AG04450 (cell line): ENCODE data around the gene MC1R. TPM values are rescaled to one million over a fixed set of nuclear protein-coding genes. Genes with fewer than 3 reads are reported as not detected.

ENCODE experiments used
- CTCF ChIA-PET: fragments of 300-600, 350-600 bp; formaldehyde crosslinking; extraction: SDS; loops from one replicate; lab custom pipeline; 2022; ENCODE audit warnings: antibody characterized with exemption, inconsistent platforms; lab: Charles Lee
- POLR2A ChIA-PET: fragments of 350-600 bp; formaldehyde crosslinking; extraction: SDS; loops from one replicate; lab custom pipeline; 2021; ENCODE audit warnings: antibody characterized with exemption, inconsistent platforms; lab: Yijun Ruan, JAX
- DNase-seq: peaks from one replicate; pipeline ENCODE4 v3.0.0-alpha.2; 2011; ENCODE audit warnings: low read depth, low spot score
- H3K27ac ChIP-seq: one replicate; pipeline ENCODE4 v1.5.1; 2012; ENCODE audit warnings: low read depth, low read length, control low read depth
- H3K27me3 ChIP-seq: one replicate; pipeline ENCODE4 v1.6.0; 2012; ENCODE audit warnings: low read length; ENCODE audit not compliant: control insufficient read depth, insufficient read depth
- H3K4me3 ChIP-seq: 2 replicates; pipeline ENCODE4 v1.5.1; 2011; ENCODE audit warnings: mild to moderate bottlenecking, low read depth, low read length, control low read depth
- H3K9me3 ChIP-seq: 2 replicates; pipeline ENCODE4 v1.5.1; 2012; ENCODE audit warnings: low read length; ENCODE audit not compliant: control insufficient read depth, insufficient read depth
- CTCF ChIP-seq: IDR thresholded peaks from 2 replicates; pipeline ENCODE4 v1.5.1; 2011; ENCODE audit warnings: low read depth, low read length, control low read depth, inconsistent platforms
- polyA plus RNA-seq: library from polyadenylated mRNA; depleted of rRNA; stranded (reverse); fragments of >200 nt; gene quantifications from 2 replicates; pipeline ENCODE4 v1.2.3, GENCODE V29; 2011

Gene MC1R
- polyA plus RNA-seq, 1 experiment: 3.9 TPM

- DNase-seq: no peak
- POLR2A ChIA-PET: interaction anchor here (0.8 to 2.5 kb wide), 3 partner anchors 11 to 37 kb away, joined by 3 to 13 read pairs (median 3); partner anchors contain the start of genes TCF25 and TUBB3
- H3K9me3 ChIP-seq: peaks cover 17% of the 10 kb centered on the region
- H3K27ac ChIP-seq: no peak overlapping the region
- H3K27me3 ChIP-seq: no peaks in the 10 kb centered on the region
- no peak for TF ChIP-seq CTCF
- no peak overlapping the region for H3K4me3 ChIP-seq
- CTCF ChIA-PET: interaction anchor here (0.6 to 2.0 kb wide), 14 partner anchors 8 to 211 kb away, joined by 3 to 13 read pairs (median 5); partner anchors contain the start of genes MC1R and TUBB3
Measured at GRCh38 chr16:89910717-89911354, 7.8 kb upstream of the MC1R start.

DNA sequence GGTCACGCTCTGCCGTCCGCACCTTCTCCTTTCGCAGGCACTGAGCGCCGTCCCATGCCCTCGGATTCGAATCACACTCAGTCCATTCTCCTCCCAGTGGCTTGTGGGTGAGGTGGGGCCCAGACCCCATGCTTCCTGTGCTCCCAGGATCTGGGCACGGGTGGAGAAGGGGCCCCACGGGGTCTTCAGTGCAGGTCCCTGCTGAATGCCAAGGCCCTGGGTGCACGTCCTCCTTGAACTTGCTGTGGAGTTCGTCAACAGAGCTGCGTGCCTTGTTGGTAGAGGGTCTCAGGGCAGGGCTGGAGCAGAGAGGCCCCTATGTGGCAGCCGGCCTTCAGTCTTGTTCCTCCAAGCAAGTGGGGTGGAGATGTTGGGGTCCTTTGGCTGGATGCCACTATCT, 7.3 kb upstream of the MC1R start:
- H3K27ac ChIP-seq: no peak overlapping the region
- H3K9me3 ChIP-seq: peaks cover 12% of the 10 kb centered on the region
- POLR2A ChIA-PET: interaction anchor here (2.5 kb wide), 1 partner anchor 11 kb away, joined by 13 read pairs; the partner anchor contains the start of gene TUBB3
- no peak for TF ChIP-seq CTCF
- H3K27me3 ChIP-seq: no peaks in the 10 kb centered on the region
- no peak for DNase-seq
- H3K4me3 ChIP-seq: no peak overlapping the region
- CTCF ChIA-PET: interaction anchor here (1.6 to 2.0 kb wide), 4 partner anchors 8 to 211 kb away, joined by 3 to 13 read pairs (median 8); partner anchors contain the start of gene MC1R

DNA sequence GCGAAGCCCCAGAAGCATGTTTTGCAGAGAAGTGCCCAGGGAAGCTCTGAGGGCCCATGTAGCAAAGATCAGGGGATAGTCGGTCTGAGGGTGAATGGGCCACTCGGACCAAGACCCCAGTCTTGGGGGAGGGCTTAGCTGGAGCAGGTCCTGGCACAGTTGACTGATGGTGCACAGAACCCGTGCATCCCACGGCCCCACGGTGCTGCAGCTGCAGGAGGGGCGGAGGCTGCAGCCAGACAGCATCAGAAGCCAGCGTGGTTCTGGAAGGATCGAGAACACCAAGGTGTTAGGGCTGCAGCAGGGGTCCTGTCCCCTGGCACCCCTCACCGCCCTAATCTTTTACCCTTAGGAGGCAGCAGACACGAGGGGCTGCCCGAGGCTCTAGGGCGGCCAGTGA, 6.5 kb upstream of the MC1R start:
- POLR2A ChIA-PET: interaction anchor here (1.4 to 2.5 kb wide), 2 partner anchors 10 kb away, joined by 5 to 13 read pairs; partner anchors contain the start of gene TUBB3
- no peaks in the 10 kb centered on the region for H3K27me3 ChIP-seq
- H3K4me3 ChIP-seq: no peak overlapping the region
- DNase-seq: no peak
- peaks cover 4% of the 10 kb centered on the region; the same call in 1 of the 2 replicates for H3K9me3 ChIP-seq
- no peak for TF ChIP-seq CTCF
- CTCF ChIA-PET: interaction anchor here (1.6 kb wide), 1 partner anchor 24 kb away, joined by 3 read pairs; no protein-coding TSS in a partner anchor
- no peak overlapping the region for H3K27ac ChIP-seq

DNA sequence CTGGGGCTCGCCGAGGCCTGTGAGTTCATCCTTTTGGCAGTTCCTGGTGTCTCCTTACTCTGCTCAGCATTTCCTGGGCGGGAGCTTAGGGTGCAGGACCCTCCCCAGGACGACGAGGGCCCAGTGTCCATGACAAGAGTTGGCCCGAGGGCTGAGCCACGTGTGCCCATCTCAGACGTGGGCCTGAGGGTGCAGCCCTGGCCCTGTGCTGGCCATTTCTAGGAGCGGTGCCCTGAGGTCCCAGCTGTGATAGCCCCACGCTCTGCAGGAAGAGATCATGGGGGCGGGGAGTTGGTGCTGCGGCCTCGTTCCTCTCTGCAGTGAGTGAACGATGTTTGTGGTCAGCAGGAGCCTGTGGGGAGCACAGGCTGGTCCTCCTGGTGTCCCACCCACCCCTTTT, 6.0 kb upstream of the MC1R start:
- no peaks in the 10 kb centered on the region for H3K27me3 ChIP-seq
- DNase-seq: no peak
- H3K27ac ChIP-seq: no peak overlapping the region
- H3K4me3 ChIP-seq: no peak overlapping the region
- ChIA-PET POLR2A (interaction anchor here (1.4 kb wide), 1 partner anchor 10 kb away, joined by 5 read pairs; the partner anchor contains the start of gene TUBB3), CTCF (no interaction called here)
- H3K9me3 ChIP-seq: peaks cover 4% of the 10 kb centered on the region; the same call in 1 of the 2 replicates
- TF ChIP-seq CTCF: no peak
